HepG2 (cell line): Measurements from ENCODE around the gene EPB41L1. TPM values are rescaled to one million over a fixed set of nuclear protein-coding genes. Genes with fewer than 3 reads are reported as not detected.

Source experiments
- AGO1 ChIP-seq: fragments of 200-400 bp; formaldehyde crosslinking; IDR thresholded peaks from 2 replicates; pipeline ENCODE4 v1.6.1; 2017; ENCODE audit warnings: mild to moderate bottlenecking, low read depth, low read length, moderate library complexity; ENCODE audit not compliant: poor library complexity, severe bottlenecking
- ATRX ChIP-seq: sonication (generic); formaldehyde crosslinking; IDR thresholded peaks from 2 replicates; pipeline ENCODE4 v1.4.0; 2020; ENCODE audit warnings: missing genetic modification reagents, borderline replicate concordance
- CREB3 ChIP-seq: sonication (generic); formaldehyde crosslinking; IDR thresholded peaks from 2 replicates; pipeline ENCODE4 v1.5.0; 2020; ENCODE audit warnings: missing genetic modification reagents
- FIP1L1 ChIP-seq: fragments of 200-400 bp; formaldehyde crosslinking; IDR thresholded peaks from 2 replicates; pipeline ENCODE4 v1.6.1; 2018; ENCODE audit warnings: low read depth, mild to moderate bottlenecking, low read length, moderate library complexity, borderline replicate concordance; ENCODE audit not compliant: insufficient read depth
- FOXK1 ChIP-seq: sonication (generic); formaldehyde crosslinking; IDR thresholded peaks from 2 replicates; pipeline ENCODE4 v1.4.0; 2020; ENCODE audit warnings: low read depth, missing genetic modification reagents, borderline replicate concordance
- PBX2 ChIP-seq: IDR thresholded peaks from 2 replicates; pipeline ENCODE4 v1.6.1; 2016; ENCODE audit warnings: control low read depth
- RFX3 ChIP-seq: IDR thresholded peaks from 2 replicates; pipeline ENCODE4 v1.6.1; 2016; ENCODE audit warnings: missing biosample characterization, missing genetic modification reagents
- TCF7L2 ChIP-seq: IDR thresholded peaks from 2 replicates; pipeline ENCODE4 v1.6.1; 2011; ENCODE audit warnings: mild to moderate bottlenecking, low read depth, low read length, moderate library complexity
- ZNF138 ChIP-seq: sonication (generic); formaldehyde crosslinking; IDR thresholded peaks from 2 replicates; pipeline ENCODE4 v1.5.0; 2020; ENCODE audit warnings: mild to moderate bottlenecking, low read depth, missing genetic modification reagents
- ZNF142 ChIP-seq: sonication (generic); formaldehyde crosslinking; IDR thresholded peaks from 2 replicates; pipeline ENCODE4 v1.4.0; 2020; ENCODE audit warnings: missing genetic modification reagents
- ZNF407 ChIP-seq: sonication (generic); formaldehyde crosslinking; IDR thresholded peaks from one replicate; pipeline ENCODE4 v1.5.1; 2020; ENCODE audit warnings: mild to moderate bottlenecking, missing genetic modification reagents; ENCODE audit errors: not compliant biosample characterization
- polyA plus RNA-seq, 8 experiments: library from polyadenylated mRNA; depleted of rRNA in 3 of 8; stranded (reverse) in 7 of 8; unstranded in 1 of 8; fragments of >200 nt; fragmentation: Illumina TruSeq in 4 of 8; extraction: Trizol in 4 of 8; gene quantifications; 2 replicates each; pipeline versions ENCODE4 v1.2.1 to v1.2.3, GENCODE V29; 2011 to 2016; ENCODE audit warnings: low read depth in 4 of 8, missing spikeins in 1 of 8, mixed read lengths in 1 of 8; ENCODE audit not compliant: insufficient read depth in 1 of 8
- total RNA-seq, 5 experiments: library from RNA; depleted of rRNA; stranded (reverse); fragments of >200 nt; fragmentation: Illumina TruSeq; extraction: Trizol; gene quantifications; 2 replicates each; pipeline ENCODE4 v1.2.3, GENCODE V29; 2016; ENCODE audit warnings: low read depth in 1 of 5

The EPB41L1 gene
- total and polyA plus RNA-seq, 2 of the 13 experiments (the other 11 are each of a cell fraction or from before 2014, with no cell fraction given): 16.7 to 39.0 TPM

- TF ChIP-seq PBX2 (CRISPR knock-in tag) (no peak), RFX3 (CRISPR knock-in tag) (no peak), TCF7L2 (no peak), CREB3 (CRISPR knock-in tag) (no peak), ZNF138 (CRISPR knock-in tag) (0 out of 2 replicates have a peak, but pooled peaks have one; percentile 20), FIP1L1 (no peak), ZNF407 (CRISPR knock-in tag) (no peak), AGO1 (no peak), FOXK1 (CRISPR knock-in tag) (0 out of 2 replicates have a peak, but pooled peaks have one; percentile 29), ATRX (CRISPR knock-in tag) (no peak), ZNF142 (CRISPR knock-in tag) (no peak)
Measured at GRCh38 chr20:36270744-36271638, 116.5 kb downstream of the EPB41L1 start (continued).
